ENCODE results near the gene PRG2. TPM values are rescaled to one million over a fixed set of nuclear protein-coding genes. Genes with fewer than 3 reads are reported as not detected.

The PRG2 gene
- total and polyA plus RNA-seq, 2 donors (not counting 1 experiment from before 2014, with no cell fraction given): 0.07 TPM; not detected in 1

DNA sequence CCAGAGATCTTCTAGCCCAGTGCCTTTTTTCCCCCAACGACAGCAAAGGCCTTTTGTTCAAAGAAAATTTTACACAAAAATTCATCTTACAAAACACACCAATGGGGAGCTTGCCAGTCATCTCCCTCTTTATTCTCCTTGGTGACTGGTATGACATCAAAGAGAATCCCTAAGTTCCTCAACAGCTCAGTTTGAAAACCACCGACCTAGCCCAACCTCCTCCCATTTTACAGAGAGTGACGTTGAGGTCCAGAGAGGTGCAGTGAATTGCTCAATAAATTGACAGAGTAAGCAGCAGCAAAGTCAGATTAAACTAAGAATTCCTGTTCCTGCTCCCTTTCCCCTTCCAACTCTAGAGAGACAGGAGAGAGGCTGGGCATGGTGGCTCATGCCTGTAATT lies 28.7 kb upstream of the PRG2 start:
- no peaks in the 10 kb centered on the region for H3K27me3 Mint-ChIP-seq
- CTCF ChIA-PET: interaction anchor here (0.5 kb wide), 1 partner anchor 69 kb away, joined by 4 read pairs; no protein-coding TSS in a partner anchor
- 73% methylated on average over 1 of the region's 3 CpGs for WGBS (ENCODE audit: insufficient coverage)

DNA sequence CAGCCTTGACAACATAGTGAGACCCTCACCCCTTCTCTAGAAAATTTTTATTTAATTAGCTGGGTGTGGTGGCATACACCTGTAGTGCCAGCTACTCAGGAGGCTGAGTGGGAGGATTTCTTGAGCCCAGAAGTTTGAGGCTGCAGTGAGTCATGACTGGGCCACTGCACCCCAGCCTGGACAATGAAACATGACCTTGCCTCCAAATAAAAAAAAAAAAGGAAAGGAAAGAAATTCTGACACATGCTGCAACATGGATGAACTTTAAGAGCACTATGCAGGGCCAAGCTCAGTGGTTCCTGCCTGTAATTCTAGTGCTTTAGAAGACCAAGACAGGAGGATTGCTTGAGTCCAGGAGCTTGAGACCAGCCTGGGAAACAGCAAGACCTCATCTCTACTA lies 27.7 kb upstream of the PRG2 start:
- no peak for ATAC-seq (ENCODE audit: low read depth)
- no peaks in the 10 kb centered on the region for H3K9me3 ChIP-seq (ENCODE audit: control extremely low read depth in 1 of 3, control insufficient read depth in 2 of 3, insufficient read depth in 1 of 3, low read length in 2 of 3)
- H2AFZ ChIP-seq (ENCODE audit: insufficient read depth, low read depth, low read length, poor library complexity, severe bottlenecking): no peak overlapping the region
- CTCF ChIA-PET: interaction anchor here (0.7 to 1.6 kb wide), 2 partner anchors 40 to 130 kb away, joined by 3 to 7 read pairs; no protein-coding TSS in a partner anchor
- POLR2A ChIA-PET: no interaction called here
- TF ChIP-seq EZH2 (IDR thresholded peaks at IDR 0.05; ENCODE audit: borderline replicate concordance, insufficient read depth, low read depth, low read length, poor library complexity, severe bottlenecking): no peak
- TF ChIP-seq, protein P1, sequence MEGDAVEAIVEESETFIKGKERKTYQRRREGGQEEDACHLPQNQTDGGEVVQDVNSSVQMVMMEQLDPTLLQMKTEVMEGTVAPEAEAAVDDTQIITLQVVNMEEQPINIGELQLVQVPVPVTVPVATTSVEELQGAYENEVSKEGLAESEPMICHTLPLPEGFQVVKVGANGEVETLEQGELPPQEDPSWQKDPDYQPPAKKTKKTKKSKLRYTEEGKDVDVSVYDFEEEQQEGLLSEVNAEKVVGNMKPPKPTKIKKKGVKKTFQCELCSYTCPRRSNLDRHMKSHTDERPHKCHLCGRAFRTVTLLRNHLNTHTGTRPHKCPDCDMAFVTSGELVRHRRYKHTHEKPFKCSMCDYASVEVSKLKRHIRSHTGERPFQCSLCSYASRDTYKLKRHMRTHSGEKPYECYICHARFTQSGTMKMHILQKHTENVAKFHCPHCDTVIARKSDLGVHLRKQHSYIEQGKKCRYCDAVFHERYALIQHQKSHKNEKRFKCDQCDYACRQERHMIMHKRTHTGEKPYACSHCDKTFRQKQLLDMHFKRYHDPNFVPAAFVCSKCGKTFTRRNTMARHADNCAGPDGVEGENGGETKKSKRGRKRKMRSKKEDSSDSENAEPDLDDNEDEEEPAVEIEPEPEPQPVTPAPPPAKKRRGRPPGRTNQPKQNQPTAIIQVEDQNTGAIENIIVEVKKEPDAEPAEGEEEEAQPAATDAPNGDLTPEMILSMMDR (IDR thresholded peaks at IDR 0.05): no peak
- no peaks in the 10 kb centered on the region for H4K20me1 ChIP-seq (ENCODE audit: control insufficient read depth, insufficient read depth, low read length, poor library complexity, severe bottlenecking)
- Mint-ChIP-seq H3K27ac (no peak overlapping the region), H3K4me1 (no peaks in the 10 kb centered on the region), H3K4me3 (no peak overlapping the region), H3K27me3 (no peaks in the 10 kb centered on the region), H3K9me3 (ENCODE audit: insufficient read depth) (no peaks in the 10 kb centered on the region)
- H3K27ac ChIP-seq (ENCODE audit: low read length in 2 of 2): no peak overlapping the region
- intact Hi-C loops (cut with micrococcal nuclease): no loop called here
- no peak overlapping the region for H3K4me2 ChIP-seq (replicated peaks; ENCODE audit: low read depth, low read length, poor library complexity, severe bottlenecking)
- H3K27me3 ChIP-seq (replicated peaks in 1 of 4; ENCODE audit: control extremely low read depth in 1 of 4, control insufficient read depth in 3 of 4, insufficient read depth in 4 of 4, low read length in 3 of 4): no peaks in the 10 kb centered on the region
- no peak overlapping the region for H3K9ac ChIP-seq (ENCODE audit: low read length)
- H3K79me2 ChIP-seq (ENCODE audit: control insufficient read depth, insufficient read depth, low read length): peaks cover 4% of the 10 kb centered on the region
- H3K36me3 ChIP-seq (replicated peaks in 1 of 2; ENCODE audit: control extremely low read depth in 1 of 2, control insufficient read depth in 1 of 2, extremely low read depth in 1 of 2, insufficient read depth in 2 of 2, low read length in 1 of 2): peaks cover 0 to 29% of the 10 kb centered on the region in 2 experiments
- no peaks in the 10 kb centered on the region for H3K4me1 ChIP-seq (ENCODE audit: control insufficient read depth in 2 of 2, insufficient read depth in 2 of 2, low read length in 2 of 2)
- no peak for DNase-seq
- no peak overlapping the region for H3K4me3 ChIP-seq (ENCODE audit: control extremely low read depth in 1 of 5, extremely low read depth in 1 of 5, insufficient read depth in 1 of 5, low read depth in 2 of 5, low read length in 4 of 5)

More for the DNA sequence above, 28.7 kb upstream of the PRG2 start:
- Mint-ChIP-seq H3K4me3 (no peak overlapping the region), H3K9me3 (ENCODE audit: insufficient read depth) (no peaks in the 10 kb centered on the region), H3K4me1 (peaks cover 4% of the 10 kb centered on the region), H3K27ac (no peak overlapping the region)
- H3K36me3 ChIP-seq (replicated peaks in 1 of 2; ENCODE audit: control extremely low read depth in 1 of 2, control insufficient read depth in 1 of 2, extremely low read depth in 1 of 2, insufficient read depth in 2 of 2, low read length in 1 of 2): peaks cover 0 to 22% of the 10 kb centered on the region in 2 experiments
- TF ChIP-seq EZH2 (IDR thresholded peaks at IDR 0.05; ENCODE audit: borderline replicate concordance, insufficient read depth, low read depth, low read length, poor library complexity, severe bottlenecking): no peak
- TF ChIP-seq, protein P1 (IDR thresholded peaks at IDR 0.05): no peak
- H3K4me3 ChIP-seq (ENCODE audit: control extremely low read depth in 1 of 5, extremely low read depth in 1 of 5, insufficient read depth in 1 of 5, low read depth in 2 of 5, low read length in 4 of 5): no peak overlapping the region
- POLR2A ChIA-PET: no interaction called here
- peaks cover 9% of the 10 kb centered on the region for H3K79me2 ChIP-seq (ENCODE audit: control insufficient read depth, insufficient read depth, low read length)
- no peak overlapping the region for H2AFZ ChIP-seq (ENCODE audit: insufficient read depth, low read depth, low read length, poor library complexity, severe bottlenecking)
- no peak overlapping the region for H3K27ac ChIP-seq (ENCODE audit: low read length in 2 of 2)
- DNase-seq (no peak), ATAC-seq (ENCODE audit: low read depth) (no peak)
- H3K27me3 ChIP-seq (replicated peaks in 1 of 4; ENCODE audit: control extremely low read depth in 1 of 4, control insufficient read depth in 3 of 4, insufficient read depth in 4 of 4, low read length in 3 of 4): no peaks in the 10 kb centered on the region
- peaks cover 1% of the 10 kb centered on the region in 2 donors for H3K4me1 ChIP-seq (ENCODE audit: control insufficient read depth in 2 of 2, insufficient read depth in 2 of 2, low read length in 2 of 2)
- H3K4me2 ChIP-seq (replicated peaks; ENCODE audit: low read depth, low read length, poor library complexity, severe bottlenecking): no peak overlapping the region
- intact Hi-C loops (cut with micrococcal nuclease): no loop called here
- H4K20me1 ChIP-seq (ENCODE audit: control insufficient read depth, insufficient read depth, low read length, poor library complexity, severe bottlenecking): no peaks in the 10 kb centered on the region
- H3K9me3 ChIP-seq (ENCODE audit: control extremely low read depth in 1 of 3, control insufficient read depth in 2 of 3, insufficient read depth in 1 of 3, low read length in 2 of 3): no peaks in the 10 kb centered on the region
- no peak overlapping the region for H3K9ac ChIP-seq (ENCODE audit: low read length)

All from B cell (primary cell).